Omental fat pad (tissue), 4 donors: Measurements from ENCODE around the gene DES. TPM values are rescaled to one million over a fixed set of nuclear protein-coding genes. Genes with fewer than 3 reads are reported as not detected.

Experiments used
- ATAC-seq: fragments of 150-250 bp; one replicate; pipeline ENCODE4 v1.9.1; 2016; ENCODE audit warnings: mild to moderate bottlenecking, moderate library complexity; ENCODE audit not compliant: low FRiP score
- DNase-seq: peaks from one replicate; pipeline ENCODE4 v3.0.0-alpha.2; 2019; ENCODE audit warnings: low spot score
- CTCF ChIP-seq, 3 donors: fragments of 450-650 bp; IDR thresholded peaks; one replicate each; pipeline ENCODE4 v1.5.1; 2016 to 2017; ENCODE audit warnings: antibody characterized with exemption in 3 of 3, mild to moderate bottlenecking in 3 of 3, moderate library complexity in 2 of 3
- total RNA-seq, 4 donors: library from RNA; depleted of rRNA; stranded (reverse); fragments of >200 nt; gene quantifications; one replicate each; pipeline ENCODE4 v1.1.0, GENCODE V29; 2016

Gene DES
- total RNA-seq, 4 donors from 2014 or later = 39.4 to 292 (median 182) TPM

GRCh38 chr2:219462349-219462748 lies 44.2 kb downstream of the DES start:
- DNase-seq (no peak), ATAC-seq (no peak)
- TF ChIP-seq CTCF (IDR thresholded peaks at IDR 0.05) = no peak

- no peak for TF ChIP-seq CTCF (IDR thresholded peaks at IDR 0.05)
- DNase-seq (no peak), ATAC-seq (no peak)
These were observed 46.3 kb downstream of the DES start for GRCh38 chr2:219464286-219465032.

- no peak for TF ChIP-seq CTCF (IDR thresholded peaks at IDR 0.05)
- DNase-seq (no peak), ATAC-seq (no peak)
These were observed 47.7 kb downstream of the DES start for GRCh38 chr2:219465659-219466561.

- no peak for ATAC-seq
- no peak for DNase-seq
- no peak for TF ChIP-seq CTCF (IDR thresholded peaks at IDR 0.05)
These were observed 48.9 kb downstream of the DES start for GRCh38 chr2:219466816-219467735.

GRCh38 chr2:219467736-219468075 lies 49.5 kb downstream of the DES start:
- no peak for ATAC-seq
- no peak for DNase-seq
- TF ChIP-seq CTCF (IDR thresholded peaks at IDR 0.05) = no peak

- DNase-seq = no peak
- ATAC-seq = no peak
- TF ChIP-seq CTCF (IDR thresholded peaks at IDR 0.05) = no peak
These were observed 50.4 kb downstream of the DES start for GRCh38 chr2:219468410-219469185.
